NK-92 (cell line): Measurements from ENCODE around the gene TSPAN4.

ENCODE experiments used
- DNase-seq: peaks from one replicate; lab custom pipeline; 2025; ENCODE audit not compliant: unreplicated experiment; lab: John Stamatoyannopoulos, UW

The TSPAN4 gene

DNA sequence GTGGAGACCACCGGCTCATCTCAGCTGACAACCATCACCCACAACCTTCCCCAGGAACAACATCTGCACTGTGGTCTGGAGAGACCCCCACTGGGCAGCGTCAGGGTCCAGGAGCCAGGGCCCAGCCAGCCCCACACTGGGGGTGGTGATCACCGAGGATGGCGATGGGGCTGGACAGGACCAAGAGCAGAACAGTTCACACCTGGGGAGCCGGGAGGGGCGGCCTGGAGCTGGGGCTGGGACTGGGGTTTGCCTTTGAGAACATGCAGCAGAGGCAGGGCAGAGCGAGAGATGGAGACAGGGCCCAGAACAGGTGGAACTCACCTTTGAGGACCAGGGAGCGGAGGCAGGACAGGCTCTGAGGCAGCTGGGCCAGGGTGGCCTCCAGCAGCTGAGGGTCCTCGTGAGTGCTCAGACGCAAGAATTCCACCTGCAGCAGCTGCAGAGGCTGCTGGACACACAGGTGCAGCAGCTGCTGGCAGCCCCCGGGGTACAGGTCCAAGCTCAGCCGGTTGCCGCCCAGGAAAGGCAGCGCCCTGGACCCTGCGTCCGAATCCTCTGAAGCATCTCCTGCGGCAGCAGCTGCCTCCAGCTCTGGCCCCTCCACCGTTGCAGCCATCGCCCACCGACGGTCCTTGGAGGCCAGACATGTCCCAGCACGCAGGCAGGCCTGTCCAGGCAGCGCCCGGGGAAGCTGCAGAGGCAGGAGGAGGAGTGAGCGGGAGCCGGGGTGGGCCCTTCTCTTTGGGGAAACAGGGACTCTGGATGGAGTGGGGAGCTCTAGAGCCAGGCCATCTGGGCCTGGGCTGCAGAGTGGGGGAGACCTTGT lies 38.7 kb upstream of the TSPAN4 start:
- DNase-seq: no peak

DNA sequence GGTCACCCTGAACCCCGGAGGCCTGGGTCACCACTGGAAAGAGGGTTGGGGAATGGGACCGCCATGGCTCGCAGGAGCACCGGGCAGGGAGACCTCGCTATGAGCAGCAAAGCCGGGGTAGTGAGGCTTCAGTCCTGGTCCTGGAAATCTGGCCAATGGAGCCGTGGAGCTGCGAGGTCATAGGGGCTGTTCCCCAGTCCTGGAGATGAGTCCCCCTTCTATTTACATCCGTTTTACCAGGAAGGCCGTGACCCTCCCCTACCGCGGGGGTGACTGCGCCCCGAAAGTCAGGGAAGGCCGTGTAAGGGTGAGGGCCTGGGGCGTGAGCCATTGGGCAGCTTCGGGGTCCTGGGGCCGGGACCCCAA lies 38.1 kb upstream of the TSPAN4 start:
- DNase-seq: no peak

DNA sequence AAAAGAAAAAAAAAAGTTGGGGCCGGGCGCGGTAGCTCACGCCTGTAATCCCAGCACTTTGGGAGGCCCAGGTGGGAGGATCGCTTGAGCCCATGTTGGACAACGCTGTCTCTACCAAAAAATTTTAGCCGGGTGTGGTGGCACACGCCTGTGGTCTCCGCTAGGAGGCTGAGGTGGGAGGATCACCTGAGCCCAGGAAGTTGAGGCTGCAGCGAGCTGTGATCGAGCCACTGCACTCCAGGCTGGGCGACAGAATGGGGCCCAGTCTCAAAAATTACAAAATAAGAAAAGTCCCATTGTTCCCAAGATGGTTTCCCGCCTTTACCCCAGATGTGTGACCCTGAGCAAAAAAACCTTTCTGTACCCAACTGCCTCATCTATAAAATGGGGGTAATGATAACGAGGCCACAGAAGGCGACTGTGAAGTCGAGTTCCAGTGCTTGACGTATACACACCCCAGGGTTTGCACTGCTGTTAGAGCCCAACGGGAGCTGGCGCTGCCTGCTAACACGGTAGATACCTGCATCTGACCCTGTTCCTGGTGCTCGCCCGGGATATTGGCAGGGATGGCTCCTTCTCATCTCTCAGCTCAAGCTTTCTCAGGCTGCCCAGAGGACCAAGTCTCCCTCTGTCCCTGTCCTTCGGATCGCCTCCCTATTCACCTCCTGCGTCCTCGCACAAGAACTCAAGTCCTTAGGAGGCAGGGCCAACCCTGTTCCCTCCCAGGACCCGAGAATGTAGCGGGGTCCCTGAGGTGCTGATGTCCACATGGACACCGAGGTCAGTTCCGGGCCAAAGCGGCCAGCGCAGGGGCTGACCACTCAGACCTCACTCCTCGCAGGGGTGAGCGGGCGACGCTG lies 34.0 kb upstream of the TSPAN4 start:
- no peak for DNase-seq

DNA sequence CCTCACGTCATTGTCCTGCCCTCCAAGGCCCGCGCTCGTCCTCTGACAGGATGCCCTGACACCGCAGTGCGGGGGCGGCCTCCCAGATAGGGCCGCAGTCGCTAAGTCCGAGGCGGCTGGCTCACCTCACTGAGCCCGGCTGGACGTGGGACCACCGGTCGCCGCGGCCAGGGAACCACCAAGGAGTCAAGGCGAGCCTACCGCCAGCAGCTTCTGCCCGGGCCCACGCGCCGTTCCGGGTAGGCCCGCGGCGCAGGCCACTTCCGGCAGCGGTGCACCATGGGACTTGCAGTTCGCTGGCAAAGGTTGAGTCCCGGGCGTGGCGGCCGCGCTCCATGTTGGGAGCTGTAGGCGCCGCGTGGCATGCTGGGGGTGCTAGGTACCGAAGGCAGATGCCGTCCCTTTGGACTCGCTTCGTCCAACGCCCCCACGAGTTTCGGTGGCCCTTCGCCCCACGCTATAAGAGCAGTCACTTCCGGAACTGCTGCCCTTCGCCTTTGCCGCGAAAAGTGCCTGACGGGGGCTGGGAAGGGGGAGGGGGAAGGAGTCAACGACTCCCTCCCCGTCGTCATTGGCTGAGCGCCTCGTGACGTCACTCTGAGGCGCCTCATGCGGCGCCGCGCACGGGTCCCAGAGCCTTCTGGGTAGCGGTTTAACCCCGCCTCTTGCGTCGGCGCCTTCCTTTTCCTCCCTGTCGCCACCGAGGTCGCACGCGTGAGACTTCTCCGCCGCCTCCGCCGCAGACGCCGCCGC lies 33.2 kb upstream of the TSPAN4 start, which contains the start of gene RPLP2:
RPLP2 (plus strand) TSS at position 681 of the 753 bp plus-strand sequence. CDS start 268 bp downstream, outside the sequence.
- DNase-seq: peak; percentile 81

DNA sequence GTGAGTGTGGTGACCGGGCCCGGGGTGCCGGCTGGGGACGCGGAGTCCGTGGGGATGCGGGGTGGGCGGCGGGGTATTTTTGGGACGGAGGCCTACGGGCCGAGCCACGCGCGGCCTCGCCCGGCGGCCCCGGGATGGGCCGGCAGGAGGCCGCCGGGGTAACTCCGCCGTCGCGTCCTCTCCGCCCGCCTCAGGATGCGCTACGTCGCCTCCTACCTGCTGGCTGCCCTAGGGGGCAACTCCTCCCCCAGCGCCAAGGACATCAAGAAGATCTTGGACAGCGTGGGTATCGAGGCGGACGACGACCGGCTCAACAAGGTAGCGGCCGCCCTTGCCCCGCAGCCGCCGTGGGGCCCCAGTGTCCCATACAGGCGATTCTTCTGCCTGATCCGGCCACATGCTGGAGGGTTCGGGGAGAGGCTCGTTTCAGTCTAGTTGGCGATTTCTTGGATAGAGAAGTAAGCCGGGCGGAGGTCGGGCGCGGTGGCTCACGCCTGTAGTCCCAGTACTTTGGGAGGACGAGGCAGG lies 32.5 kb upstream of the TSPAN4 start:
- no peak for DNase-seq

DNA sequence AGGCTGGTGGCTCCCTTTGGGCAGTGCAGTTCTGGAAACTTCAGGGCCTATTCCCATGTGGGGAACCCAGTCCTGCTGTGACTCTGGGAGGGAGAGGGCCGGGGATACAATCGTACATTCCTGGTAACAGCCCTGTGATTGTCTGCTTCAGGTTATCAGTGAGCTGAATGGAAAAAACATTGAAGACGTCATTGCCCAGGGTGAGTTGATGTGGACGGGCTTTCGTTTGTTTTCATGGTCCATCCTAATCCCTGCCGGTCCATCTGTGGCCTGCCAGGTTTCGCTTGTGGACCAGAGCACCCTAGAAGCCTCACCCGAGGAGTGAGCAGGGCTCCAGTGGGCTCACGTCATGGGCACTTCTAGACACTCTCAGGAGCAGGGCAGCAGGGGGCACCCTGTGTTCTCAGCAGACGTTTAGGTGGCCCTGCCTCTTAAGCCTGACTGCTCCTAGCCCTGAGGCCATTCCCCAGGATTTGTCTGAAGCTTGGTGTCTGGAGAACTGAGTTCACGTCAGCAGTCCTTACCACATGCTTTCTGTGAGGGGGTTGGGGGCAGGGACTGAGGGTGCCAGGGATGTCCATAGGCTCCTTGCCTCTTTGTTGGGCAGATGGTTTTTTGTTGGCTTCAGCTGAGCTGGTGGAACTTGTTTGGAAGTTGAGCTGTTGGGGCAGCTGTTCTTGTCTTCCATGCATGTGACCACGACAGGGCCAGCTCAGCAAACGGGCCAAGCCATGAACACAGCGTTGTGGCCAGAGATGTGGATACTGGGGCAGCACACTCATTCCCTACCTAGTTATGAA lies 31.0 kb upstream of the TSPAN4 start:
- DNase-seq: no peak

DNA sequence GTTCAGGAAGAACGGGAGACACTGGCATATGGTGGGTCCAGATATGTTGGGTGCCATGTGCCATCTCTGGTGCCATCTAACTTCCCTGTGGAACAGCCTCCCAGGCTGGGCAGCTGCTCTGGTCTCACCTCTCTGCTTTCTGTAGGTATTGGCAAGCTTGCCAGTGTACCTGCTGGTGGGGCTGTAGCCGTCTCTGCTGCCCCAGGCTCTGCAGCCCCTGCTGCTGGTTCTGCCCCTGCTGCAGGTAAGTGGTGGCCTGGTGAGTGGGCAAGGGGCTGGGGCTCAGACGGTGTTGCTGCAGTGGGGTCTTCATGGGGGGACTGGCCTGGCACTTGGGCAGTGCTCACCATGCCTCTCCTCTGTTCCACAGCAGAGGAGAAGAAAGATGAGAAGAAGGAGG lies 30.3 kb upstream of the TSPAN4 start:
- no peak for DNase-seq

DNA sequence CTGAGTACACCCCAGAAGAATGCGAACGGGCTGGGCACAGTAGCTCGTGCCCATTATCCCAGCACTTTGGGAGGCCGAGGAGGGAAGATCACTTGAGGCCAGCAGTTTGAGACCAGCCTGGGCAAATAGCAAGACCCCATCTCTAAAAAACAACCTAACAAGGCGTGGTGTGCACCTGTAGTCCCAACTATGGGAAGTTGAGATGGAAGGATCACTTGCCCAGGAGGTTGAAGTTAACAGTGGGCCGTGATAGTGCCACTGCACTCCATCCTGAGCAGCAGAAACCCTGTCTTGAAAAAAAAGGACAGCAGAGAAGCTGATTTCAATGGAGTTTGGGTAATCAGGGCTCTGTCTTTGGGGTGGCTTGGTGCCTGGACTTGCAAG lies 29.6 kb upstream of the TSPAN4 start:
- no peak for DNase-seq

DNA sequence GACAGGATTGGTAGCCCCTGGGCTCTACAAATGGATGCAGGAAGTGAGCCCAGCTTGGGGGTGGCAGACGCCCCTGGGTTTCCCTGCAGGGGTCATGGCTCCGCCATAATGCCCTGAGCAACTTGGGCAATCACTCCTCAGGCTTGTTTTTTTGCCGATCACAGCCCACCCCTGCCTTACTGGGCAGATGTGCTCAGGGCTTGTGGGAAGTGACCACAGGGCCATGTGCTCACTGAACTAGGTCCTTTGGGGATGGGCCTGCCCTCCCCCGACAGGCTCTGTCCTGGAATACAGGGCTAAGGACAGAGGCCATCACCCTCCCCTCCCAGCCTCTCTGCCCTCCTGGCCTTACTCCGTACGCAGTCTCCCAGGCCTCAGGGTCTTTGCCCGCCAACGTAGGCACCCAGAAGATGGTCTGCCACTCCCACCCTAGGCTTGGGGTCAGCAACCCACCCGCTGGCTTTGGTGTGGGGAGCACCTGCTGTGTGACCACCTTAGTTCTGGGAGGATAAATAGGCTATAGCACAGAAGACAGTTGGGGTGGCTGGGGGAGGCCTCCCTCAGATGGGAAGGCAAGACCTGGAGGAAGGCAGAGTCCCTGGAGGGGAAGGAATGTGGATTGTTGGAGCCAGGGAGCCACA lies 29.1 kb upstream of the TSPAN4 start:
- DNase-seq: no peak

DNA sequence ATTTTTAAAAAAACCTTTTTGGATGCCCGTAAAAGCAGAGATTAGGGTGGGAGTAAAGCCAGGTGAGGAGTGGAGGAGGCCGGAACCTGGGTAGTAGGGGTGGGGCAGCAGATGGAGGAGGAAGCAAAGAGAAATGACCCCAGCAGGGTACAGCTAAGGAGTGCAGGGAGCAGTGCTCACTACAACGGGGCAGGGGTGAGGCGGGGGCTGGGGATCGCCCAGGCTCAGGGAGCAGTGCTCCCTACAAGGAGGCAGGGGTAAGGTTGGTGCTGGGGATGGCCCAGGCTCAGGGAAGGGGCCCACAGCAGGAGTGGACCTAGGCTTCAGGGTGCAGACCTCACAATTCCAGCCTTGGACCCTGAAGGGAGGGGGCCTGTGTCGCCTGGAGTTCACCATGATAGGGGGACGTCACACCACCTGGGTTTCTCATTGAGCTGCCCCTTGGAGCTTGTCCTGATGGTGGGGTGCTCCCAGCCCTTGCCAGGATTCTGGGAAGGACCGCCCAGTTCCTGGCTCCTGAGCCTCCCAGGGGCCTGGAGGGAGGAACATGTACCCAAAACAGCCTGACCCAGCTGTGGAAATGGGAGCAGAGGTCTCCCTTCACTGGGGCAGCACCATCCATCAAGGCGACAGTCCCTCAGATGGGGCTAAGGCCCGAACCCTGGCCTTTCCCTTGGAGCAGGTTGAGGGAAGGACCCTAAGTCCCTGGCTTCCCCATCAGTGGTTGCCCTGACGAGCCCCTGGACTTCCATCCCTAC lies 26.8 kb upstream of the TSPAN4 start:
- no peak for DNase-seq

DNA sequence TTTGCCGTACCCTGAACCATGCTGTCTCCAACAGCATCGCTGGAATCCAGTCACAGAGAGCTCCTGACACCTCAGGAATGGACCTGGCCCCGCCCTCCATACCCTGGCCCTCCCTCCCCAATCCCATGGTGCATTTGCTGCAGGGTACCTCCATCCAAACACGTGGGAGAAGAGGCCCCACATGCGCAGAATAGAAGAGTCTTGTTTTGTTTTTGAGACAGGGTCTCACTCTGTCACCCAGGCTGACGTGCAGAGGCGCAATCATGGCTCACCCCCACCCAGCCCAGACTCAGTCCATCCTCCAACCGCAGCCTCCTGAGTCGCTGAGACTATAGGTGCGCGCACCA lies 26.2 kb upstream of the TSPAN4 start:
- no peak for DNase-seq

DNA sequence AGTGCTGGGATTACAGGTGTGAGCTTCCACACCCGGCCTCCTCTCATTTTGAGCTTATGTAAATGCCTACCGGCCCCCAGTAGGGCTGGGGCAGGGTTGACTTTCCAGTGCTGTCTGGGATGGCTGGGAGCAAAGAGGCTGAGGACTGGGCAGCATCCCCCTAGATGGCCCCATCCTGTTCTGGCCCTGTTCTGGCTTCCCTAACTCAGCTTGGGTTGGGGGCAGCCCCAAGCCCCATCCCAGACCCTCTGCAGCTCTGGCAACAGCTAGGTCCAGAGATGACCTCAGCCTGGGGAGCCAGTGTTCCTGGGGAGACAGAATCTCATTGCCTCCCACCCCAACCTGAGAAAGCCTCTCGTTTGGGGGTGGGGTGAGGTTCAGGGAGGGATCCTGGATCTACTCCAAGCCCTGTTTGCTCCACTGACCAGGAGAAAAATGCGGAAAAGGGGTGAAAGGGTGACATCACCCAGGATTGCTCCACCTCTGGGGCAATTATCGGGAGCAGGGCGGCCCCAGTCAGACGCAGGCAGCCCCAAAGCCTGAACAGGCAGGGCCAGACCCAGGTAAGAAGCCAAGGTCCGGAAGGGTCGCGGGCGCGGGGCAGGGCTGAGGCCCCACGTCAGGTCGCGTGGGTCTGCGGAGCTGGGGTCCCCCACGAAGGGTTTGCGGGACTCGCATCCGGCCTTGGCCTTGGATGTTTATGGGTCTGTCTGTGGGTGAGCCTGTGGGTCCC lies 24.1 kb upstream of the TSPAN4 start, which contains the start of gene PNPLA2:
PNPLA2 (plus strand) TSS at position 519 of the 733 bp plus-strand sequence. CDS start 805 bp downstream, outside the sequence.
- no peak for DNase-seq

DNA sequence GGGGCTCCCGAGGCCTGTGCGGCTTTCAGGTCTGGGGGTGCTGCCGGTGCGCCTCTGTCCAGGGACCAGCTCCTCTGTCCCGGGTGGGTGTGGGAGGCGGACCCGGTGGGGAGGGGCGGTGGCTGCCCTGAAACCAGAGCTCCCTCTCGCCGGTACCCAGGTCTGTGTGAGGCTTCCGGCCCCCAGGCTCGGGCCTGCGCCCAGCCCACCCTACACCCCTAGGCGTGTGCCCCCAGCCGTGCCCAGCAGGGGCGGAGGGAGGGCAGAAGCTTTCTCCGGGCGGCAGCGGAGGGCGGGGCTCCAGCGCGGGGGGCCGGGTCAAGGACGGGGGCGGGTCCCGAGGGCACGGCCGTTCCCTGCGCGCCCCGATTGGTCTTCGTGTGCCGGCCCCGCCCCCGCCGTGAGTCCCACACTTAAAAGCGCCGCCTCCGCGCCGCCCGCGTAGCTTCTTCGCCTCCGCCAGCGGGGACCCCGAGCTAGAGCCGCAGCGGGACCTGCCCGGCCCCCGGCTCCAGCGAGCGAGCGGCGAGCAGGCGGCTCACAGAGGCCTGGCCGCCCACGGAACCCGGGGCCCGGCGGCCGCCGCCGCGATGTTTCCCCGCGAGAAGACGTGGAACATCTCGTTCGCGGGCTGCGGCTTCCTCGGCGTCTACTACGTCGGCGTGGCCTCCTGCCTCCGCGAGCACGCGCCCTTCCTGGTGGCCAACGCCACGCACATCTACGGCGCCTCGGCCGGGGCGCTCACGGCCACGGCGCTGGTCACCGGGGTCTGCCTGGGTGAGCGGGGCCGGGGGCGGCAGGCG lies 23.3 kb upstream of the TSPAN4 start:
- peak; percentile 45 for DNase-seq

DNA sequence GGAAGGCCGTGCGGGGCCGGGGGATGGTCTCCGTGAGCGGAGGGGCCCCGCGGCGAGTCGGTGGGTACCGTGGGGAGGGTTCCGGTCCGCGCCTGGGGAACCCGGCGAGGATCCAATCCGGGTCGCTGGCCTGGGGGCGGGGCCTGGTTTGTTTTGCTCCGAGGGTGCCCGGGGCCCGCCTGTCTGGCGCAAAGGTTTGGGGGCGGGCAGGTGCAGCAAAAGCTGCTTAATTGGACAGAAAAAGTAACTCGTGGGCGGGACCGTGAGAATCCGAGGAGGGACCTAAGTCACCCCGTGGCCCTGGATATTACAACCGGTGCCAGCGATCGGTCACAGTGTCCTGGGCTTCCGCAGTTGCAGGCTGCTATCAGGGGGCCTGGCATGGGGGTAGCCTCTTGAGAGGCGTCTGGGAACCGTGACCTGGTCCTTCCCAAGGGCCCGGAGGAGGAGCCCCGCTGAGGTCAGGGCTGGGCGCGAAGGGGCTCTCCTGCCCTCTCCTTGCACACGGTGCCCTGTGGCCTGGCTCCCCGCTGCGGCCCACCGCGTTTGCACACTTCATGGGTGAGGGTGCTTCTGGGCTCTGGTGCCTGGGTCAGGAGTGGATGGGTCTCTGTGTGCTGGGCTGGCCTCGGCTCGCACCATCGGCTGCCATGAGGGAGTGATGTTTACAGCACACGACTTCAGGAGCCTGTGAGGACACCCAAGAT lies 22.6 kb upstream of the TSPAN4 start:
- DNase-seq: peak; percentile 72

DNA sequence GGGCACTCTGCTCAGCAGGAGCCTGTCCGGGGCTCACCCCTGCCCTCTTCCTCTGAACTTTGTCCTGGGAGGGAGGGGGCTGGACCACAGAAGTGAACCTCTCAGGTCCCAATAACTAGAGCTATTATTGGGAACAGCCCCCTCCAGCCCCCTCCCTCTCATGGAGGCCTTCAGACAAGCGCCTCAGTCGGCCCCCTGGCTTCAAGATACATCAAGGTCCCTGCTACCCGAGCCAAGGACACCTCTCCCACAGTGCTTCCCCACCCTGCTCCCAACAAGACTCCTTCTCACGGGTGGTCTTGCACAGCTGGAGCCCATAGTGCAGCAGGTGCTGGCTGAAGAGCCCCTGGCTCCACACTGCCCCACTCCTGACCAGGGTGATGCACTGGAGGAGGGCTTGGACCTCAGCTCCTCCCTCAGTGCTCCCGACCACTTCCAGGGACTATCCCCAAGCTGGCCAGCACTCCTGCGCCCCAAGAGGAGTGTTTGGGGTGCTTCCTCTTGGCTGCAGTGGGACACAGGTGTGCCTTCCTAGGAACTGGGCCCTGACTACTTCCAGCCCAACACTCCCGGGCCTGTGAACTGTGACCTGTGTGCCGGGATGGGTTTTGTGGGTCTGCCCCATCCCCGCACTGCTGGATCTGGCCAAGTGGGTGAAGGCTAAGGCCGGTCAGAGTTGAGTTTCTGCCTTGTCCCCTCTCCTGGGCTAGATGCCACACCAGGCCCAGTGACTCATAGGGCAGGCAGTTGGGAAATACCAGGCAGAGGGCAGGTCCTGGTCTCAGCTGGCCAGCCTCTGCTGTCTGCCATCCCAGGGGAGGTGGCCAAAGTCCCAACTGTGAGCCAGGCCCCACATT lies 21.8 kb upstream of the TSPAN4 start:
- no peak for DNase-seq
